ENCODE results near the gene TM7SF2.

The TM7SF2 gene

DNA sequence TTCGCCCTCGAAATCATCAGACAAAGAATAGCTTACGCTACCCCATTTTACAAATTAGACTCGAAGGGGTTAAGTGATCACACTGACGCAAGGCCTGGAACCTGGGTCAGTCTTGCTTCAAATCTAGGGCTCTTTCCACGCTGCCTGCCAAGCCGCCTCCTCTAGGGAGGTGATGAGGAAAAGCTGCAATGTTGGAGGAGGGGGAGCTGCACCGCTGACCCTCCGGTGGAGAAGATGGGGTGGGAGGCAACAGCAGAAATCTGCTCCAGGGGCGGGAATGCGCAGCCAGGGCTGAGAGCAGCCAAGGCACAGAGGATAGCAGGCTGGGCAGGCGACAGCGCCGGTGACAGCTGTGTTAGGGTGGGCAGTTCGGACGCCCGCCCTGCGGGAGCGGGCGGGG is 22.1 kb downstream of the TM7SF2 start:
- peak overlapping the region; percentile 98 for H3K4me2 ChIP-seq (ENCODE audit: low read depth, low read length, poor library complexity, severe bottlenecking)
- no peak for TF ChIP-seq EZH2phosphoT487 (IDR thresholded peaks at IDR 0.05; ENCODE audit: borderline replicate concordance)
- TF ChIP-seq, protein P1, sequence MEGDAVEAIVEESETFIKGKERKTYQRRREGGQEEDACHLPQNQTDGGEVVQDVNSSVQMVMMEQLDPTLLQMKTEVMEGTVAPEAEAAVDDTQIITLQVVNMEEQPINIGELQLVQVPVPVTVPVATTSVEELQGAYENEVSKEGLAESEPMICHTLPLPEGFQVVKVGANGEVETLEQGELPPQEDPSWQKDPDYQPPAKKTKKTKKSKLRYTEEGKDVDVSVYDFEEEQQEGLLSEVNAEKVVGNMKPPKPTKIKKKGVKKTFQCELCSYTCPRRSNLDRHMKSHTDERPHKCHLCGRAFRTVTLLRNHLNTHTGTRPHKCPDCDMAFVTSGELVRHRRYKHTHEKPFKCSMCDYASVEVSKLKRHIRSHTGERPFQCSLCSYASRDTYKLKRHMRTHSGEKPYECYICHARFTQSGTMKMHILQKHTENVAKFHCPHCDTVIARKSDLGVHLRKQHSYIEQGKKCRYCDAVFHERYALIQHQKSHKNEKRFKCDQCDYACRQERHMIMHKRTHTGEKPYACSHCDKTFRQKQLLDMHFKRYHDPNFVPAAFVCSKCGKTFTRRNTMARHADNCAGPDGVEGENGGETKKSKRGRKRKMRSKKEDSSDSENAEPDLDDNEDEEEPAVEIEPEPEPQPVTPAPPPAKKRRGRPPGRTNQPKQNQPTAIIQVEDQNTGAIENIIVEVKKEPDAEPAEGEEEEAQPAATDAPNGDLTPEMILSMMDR (conservative IDR thresholded peaks at IDR 0.05; ENCODE audit: low read length) = no peak
- peaks cover 26% of the 10 kb centered on the region for H3K36me3 ChIP-seq (ENCODE audit: insufficient read depth, low read length)
- H3K79me2 ChIP-seq (ENCODE audit: insufficient read depth, low read length) = peaks cover 26% of the 10 kb centered on the region
- no peak overlapping the region; the same call in 1 of the 2 replicates for H2AFZ ChIP-seq (ENCODE audit: low read length)
- peak overlapping the region; percentile 88 for H3K9ac ChIP-seq (ENCODE audit: low read depth, low read length, poor library complexity, severe bottlenecking)
- no peaks in the 10 kb centered on the region for H3K9me3 ChIP-seq (ENCODE audit: insufficient read depth, low read depth, low read length)
- peaks cover 24% of the 10 kb centered on the region for H3K4me1 ChIP-seq (ENCODE audit: insufficient read depth, low read length, poor library complexity, severe bottlenecking)
- peak overlapping the region; percentile 84 for H3K4me3 ChIP-seq (ENCODE audit: low read length, poor library complexity, severe bottlenecking)
- H3K27me3 ChIP-seq (ENCODE audit: insufficient read depth, low read length, poor library complexity, severe bottlenecking) = no peaks in the 10 kb centered on the region
- H4K20me1 ChIP-seq (ENCODE audit: insufficient read depth, low read length, poor library complexity, severe bottlenecking) = peaks cover 21% of the 10 kb centered on the region
- no peaks in the 10 kb centered on the region for H3K9me2 ChIP-seq (replicated peaks; ENCODE audit: low read depth, low read length)
- H3F3A ChIP-seq (ENCODE audit: low read depth) = no peaks in the 10 kb centered on the region

GRCh38 chr11:65134240-65134951 is 22.7 kb downstream of the TM7SF2 start, which contains the start of gene SYVN1:
Gene SYVN1, minus strand, starts transcription at chr11:65134519. Its CDS starts 918 bp downstream, at chr11:65133601.
- Histone ChIP-seq H3K36me3 (ENCODE audit: insufficient read depth, low read length) (peaks cover 19% of the 10 kb centered on the region; the same call in 1 of the 2 replicates), H3K9me3 (ENCODE audit: insufficient read depth, low read depth, low read length) (no peaks in the 10 kb centered on the region), H3K9ac (ENCODE audit: low read depth, low read length, poor library complexity, severe bottlenecking) (peak within 1 kb of the TSS; percentile 88), H3K9me2 (replicated peaks; ENCODE audit: low read depth, low read length) (no peaks in the 10 kb centered on the region), H3K4me2 (ENCODE audit: low read depth, low read length, poor library complexity, severe bottlenecking) (peak within 1 kb of the TSS; percentile 98), H2AFZ (ENCODE audit: low read length) (peak within 1 kb of the TSS; percentile 92), H3K4me3 (ENCODE audit: low read length, poor library complexity, severe bottlenecking) (peak within 1 kb of the TSS; percentile 84), H3K4me1 (ENCODE audit: insufficient read depth, low read length, poor library complexity, severe bottlenecking) (peaks cover 24% of the 10 kb centered on the region), H3F3A (ENCODE audit: low read depth) (no peaks in the 10 kb centered on the region), H4K20me1 (ENCODE audit: insufficient read depth, low read length, poor library complexity, severe bottlenecking) (peaks cover 21% of the 10 kb centered on the region), H3K79me2 (ENCODE audit: insufficient read depth, low read length) (peaks cover 26% of the 10 kb centered on the region), H3K27me3 (ENCODE audit: insufficient read depth, low read length, poor library complexity, severe bottlenecking) (no peaks in the 10 kb centered on the region)
- TF ChIP-seq EZH2phosphoT487 (IDR thresholded peaks at IDR 0.05; ENCODE audit: borderline replicate concordance) = no peak

DNA sequence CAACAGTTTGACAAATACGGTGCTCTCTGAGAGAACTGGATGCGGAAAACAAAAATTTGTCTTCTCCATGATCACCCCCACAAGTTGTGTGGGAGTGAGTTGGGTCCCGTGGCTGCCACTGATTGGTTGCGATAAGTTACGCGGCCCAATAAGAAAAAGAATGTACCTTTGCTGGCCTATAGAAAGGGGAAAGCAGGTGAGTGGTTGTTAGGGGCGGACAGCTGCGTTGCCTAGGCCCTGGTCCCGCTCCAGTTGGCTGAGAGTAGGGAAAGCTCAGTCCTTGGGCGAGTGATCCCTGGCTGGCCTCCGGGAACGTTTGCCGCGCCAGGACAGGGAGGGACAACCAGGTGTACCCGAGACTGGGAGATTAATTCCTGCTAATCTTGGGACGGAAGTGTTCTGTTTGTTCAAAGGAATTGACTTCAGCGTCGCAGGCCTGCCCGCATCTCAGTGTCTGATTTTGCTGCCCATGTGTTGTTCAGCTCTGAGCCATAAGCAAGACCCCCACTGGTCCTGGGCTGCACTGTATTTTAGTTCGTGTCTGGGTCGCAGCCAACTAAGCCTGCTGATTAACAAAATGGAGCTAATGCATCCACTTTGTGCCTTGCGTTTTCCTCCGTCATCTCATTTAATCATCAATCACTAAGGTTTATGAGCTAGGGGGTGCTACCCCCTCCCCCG is 23.4 kb downstream of the TM7SF2 start:
- peaks cover 12% of the 10 kb centered on the region; the same call in 1 of the 2 replicates for H3K36me3 ChIP-seq (ENCODE audit: insufficient read depth, low read length)
- peak overlapping the region; percentile 88 for H3K9ac ChIP-seq (ENCODE audit: low read depth, low read length, poor library complexity, severe bottlenecking)
- H4K20me1 ChIP-seq (ENCODE audit: insufficient read depth, low read length, poor library complexity, severe bottlenecking) = peaks cover 21% of the 10 kb centered on the region
- H3K4me2 ChIP-seq (ENCODE audit: low read depth, low read length, poor library complexity, severe bottlenecking) = peak overlapping the region; percentile 98
- peak overlapping the region; percentile 84 for H3K4me3 ChIP-seq (ENCODE audit: low read length, poor library complexity, severe bottlenecking)
- H3K79me2 ChIP-seq (ENCODE audit: insufficient read depth, low read length) = peaks cover 26% of the 10 kb centered on the region
- peak overlapping the region; percentile 92 for H2AFZ ChIP-seq (ENCODE audit: low read length)
- TF ChIP-seq, protein P1 (conservative IDR thresholded peaks at IDR 0.05; ENCODE audit: low read length) = no peak
- no peak for TF ChIP-seq EZH2phosphoT487 (IDR thresholded peaks at IDR 0.05; ENCODE audit: borderline replicate concordance)
- H3F3A ChIP-seq (ENCODE audit: low read depth) = no peaks in the 10 kb centered on the region
- H3K9me2 ChIP-seq (replicated peaks; ENCODE audit: low read depth, low read length) = no peaks in the 10 kb centered on the region
- H3K9me3 ChIP-seq (ENCODE audit: insufficient read depth, low read depth, low read length) = no peaks in the 10 kb centered on the region
- peaks cover 24% of the 10 kb centered on the region for H3K4me1 ChIP-seq (ENCODE audit: insufficient read depth, low read length, poor library complexity, severe bottlenecking)
- H3K27me3 ChIP-seq (ENCODE audit: insufficient read depth, low read length, poor library complexity, severe bottlenecking) = no peaks in the 10 kb centered on the region
